Osteoblast (primary cell): ENCODE results near the gene SRCAP. TPM values are rescaled to one million over a fixed set of nuclear protein-coding genes. Genes with fewer than 3 reads are reported as not detected.
A peak's percentile ranks its signal among the peaks of the same experiment; 100 is the strongest.
"Not testable (repeated sequence)": the region's sequence is repeated elsewhere in the genome, so short reads cannot be mapped to it uniquely, and the experiment has no call there.

Experiments used
- DNase-seq: peaks from one replicate; pipeline ENCODE4 v3.0.0; 2011; ENCODE audit warnings: low spot score, mixed read lengths; ENCODE audit not compliant: insufficient read length; ENCODE audit errors: missing footprints
- H2AFZ ChIP-seq: 2 replicates; pipeline ENCODE4 v1.6.0; 2011; ENCODE audit warnings: mild to moderate bottlenecking, low read length
- H3K27ac ChIP-seq: 2 replicates; pipeline ENCODE4 v1.5.1; 2011; ENCODE audit warnings: mild to moderate bottlenecking, low read depth, low read length, moderate library complexity
- H3K27me3 ChIP-seq: 2 replicates; pipeline ENCODE4 v1.6.0; 2012; ENCODE audit warnings: mild to moderate bottlenecking, control low read depth, inconsistent platforms, low read length, moderate library complexity; ENCODE audit not compliant: insufficient read depth
- H3K36me3 ChIP-seq: 2 replicates; pipeline ENCODE4 v1.5.1; 2011; ENCODE audit warnings: mild to moderate bottlenecking, low read length, control low read depth, moderate library complexity; ENCODE audit not compliant: insufficient read depth
- H3K4me1 ChIP-seq: 2 replicates; pipeline ENCODE4 v1.5.1; 2011; ENCODE audit warnings: mild to moderate bottlenecking, low read length, control low read depth, moderate library complexity; ENCODE audit not compliant: insufficient read depth
- H3K4me2 ChIP-seq: 2 replicates; pipeline ENCODE4 v1.6.0; 2011; ENCODE audit warnings: mild to moderate bottlenecking, low read length; ENCODE audit not compliant: insufficient read depth
- H3K4me3 ChIP-seq: fragments of 200-600 bp; sonication (generic); 3 replicates; pipeline ENCODE4 v1.5.1; 2012; ENCODE audit warnings: mild to moderate bottlenecking, low read length, inconsistent platforms; ENCODE audit not compliant: insufficient read depth
- H3K79me2 ChIP-seq: 2 replicates; pipeline ENCODE4 v1.6.0; 2012; ENCODE audit warnings: mild to moderate bottlenecking, low read length, control low read depth, inconsistent platforms; ENCODE audit not compliant: insufficient read depth
- H3K9me3 ChIP-seq: 2 replicates; pipeline ENCODE4 v1.5.1; 2011; ENCODE audit warnings: low read depth, low read length, control low read depth
- H4K20me1 ChIP-seq: 2 replicates; pipeline ENCODE4 v1.6.0; 2012; ENCODE audit warnings: mild to moderate bottlenecking, low read length, control low read depth; ENCODE audit not compliant: insufficient read depth
- total RNA-seq: library from RNA; depleted of rRNA; stranded (reverse); fragments of >200 nt; gene quantifications from 2 replicates; pipeline ENCODE4 v1.2.3, GENCODE V29; 2012
- TF ChIP-seq, protein P1 (sequence below): IDR thresholded peaks from 2 replicates; pipeline ENCODE4 v1.5.1; 2011; ENCODE audit warnings: mild to moderate bottlenecking, low read depth, low read length, moderate library complexity; ENCODE audit errors: extremely low read depth

SRCAP gene
- total RNA-seq, 1 donor = 16.3 TPM

DNA sequence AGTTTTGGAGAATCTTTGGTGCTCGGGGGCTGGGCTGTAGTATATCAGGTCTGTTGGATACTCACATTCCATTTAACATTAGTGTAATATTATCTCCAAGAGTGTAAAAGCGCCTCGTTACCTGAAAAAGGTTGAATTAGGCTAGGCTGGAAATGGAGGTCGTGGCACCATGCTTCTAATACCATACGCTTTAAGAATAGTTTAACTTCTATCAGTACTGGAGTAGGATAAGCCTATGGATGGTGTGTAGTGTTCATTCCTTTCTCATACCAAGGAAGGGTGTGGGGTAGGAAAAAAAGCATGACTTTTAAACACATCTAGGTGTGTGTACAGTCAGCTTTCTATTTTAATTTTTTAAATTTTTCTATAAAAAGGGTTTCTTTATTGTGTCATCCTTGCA lies 2.0 kb downstream of the SRCAP start:
- Histone ChIP-seq H3K36me3 (peaks cover 40% of the 10 kb centered on the region), H3K27me3 (no peaks in the 10 kb centered on the region), H3K9me3 (no peaks in the 10 kb centered on the region), H3K27ac (peak overlapping the region; percentile 12), H3K4me1 (peaks cover 16% of the 10 kb centered on the region), H3K4me2 (no peak overlapping the region), H4K20me1 (peaks cover 22% of the 10 kb centered on the region), H2AFZ (no peak overlapping the region), H3K79me2 (peaks cover 48% of the 10 kb centered on the region), H3K4me3 (no peak overlapping the region)
- no peak for DNase-seq
- TF ChIP-seq, protein P1, sequence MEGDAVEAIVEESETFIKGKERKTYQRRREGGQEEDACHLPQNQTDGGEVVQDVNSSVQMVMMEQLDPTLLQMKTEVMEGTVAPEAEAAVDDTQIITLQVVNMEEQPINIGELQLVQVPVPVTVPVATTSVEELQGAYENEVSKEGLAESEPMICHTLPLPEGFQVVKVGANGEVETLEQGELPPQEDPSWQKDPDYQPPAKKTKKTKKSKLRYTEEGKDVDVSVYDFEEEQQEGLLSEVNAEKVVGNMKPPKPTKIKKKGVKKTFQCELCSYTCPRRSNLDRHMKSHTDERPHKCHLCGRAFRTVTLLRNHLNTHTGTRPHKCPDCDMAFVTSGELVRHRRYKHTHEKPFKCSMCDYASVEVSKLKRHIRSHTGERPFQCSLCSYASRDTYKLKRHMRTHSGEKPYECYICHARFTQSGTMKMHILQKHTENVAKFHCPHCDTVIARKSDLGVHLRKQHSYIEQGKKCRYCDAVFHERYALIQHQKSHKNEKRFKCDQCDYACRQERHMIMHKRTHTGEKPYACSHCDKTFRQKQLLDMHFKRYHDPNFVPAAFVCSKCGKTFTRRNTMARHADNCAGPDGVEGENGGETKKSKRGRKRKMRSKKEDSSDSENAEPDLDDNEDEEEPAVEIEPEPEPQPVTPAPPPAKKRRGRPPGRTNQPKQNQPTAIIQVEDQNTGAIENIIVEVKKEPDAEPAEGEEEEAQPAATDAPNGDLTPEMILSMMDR = no peak

DNA sequence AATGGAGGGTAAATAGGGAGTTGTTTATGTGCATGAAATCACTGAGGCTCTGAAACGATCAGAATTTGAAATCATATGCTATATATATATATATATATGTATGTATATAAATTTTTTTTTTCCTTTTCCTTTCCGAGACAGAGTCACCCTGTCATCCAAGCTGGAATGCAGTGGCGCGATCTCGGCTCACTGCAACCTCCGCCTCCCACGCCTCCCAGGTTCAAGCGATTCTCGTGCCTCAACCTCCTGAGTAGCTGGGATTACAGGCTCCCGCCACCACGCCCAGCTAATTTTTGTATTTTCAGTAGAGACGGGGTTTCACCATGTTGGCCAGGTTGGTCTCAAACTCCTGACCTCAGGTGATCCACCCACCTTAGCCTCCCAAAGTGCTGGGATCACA lies 4.1 kb downstream of the SRCAP start:
- Histone ChIP-seq H3K79me2 (peaks cover 48% of the 10 kb centered on the region), H4K20me1 (peaks cover 27% of the 10 kb centered on the region), H3K36me3 (peaks cover 61% of the 10 kb centered on the region)
- not testable (repeated sequence) for H2AFZ ChIP-seq, H3K4me2 ChIP-seq, H3K4me3 ChIP-seq, H3K4me1 ChIP-seq, DNase-seq, H3K27ac ChIP-seq, H3K27me3 ChIP-seq, H3K9me3 ChIP-seq

DNA sequence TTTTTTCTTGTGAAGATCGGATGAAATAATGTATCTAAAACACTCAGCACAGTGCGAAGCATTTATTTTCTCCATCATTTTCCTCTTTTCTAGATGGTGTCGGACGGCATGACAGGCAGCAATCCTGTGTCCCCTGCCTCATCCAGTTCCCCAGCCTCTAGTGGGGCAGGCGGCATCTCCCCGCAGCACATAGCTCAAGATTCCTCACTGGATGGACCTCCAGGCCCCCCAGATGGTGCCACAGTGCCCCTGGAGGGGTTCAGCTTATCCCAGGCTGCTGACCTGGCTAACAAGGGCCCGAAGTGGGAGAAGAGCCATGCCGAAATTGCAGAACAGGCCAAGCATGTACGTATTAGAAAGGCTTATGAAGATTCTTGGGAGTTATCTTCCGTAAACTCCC lies 5.0 kb downstream of the SRCAP start:
- H3K4me2 ChIP-seq = no peak overlapping the region
- H3K36me3 ChIP-seq = peaks cover 69% of the 10 kb centered on the region
- DNase-seq = no peak
- peaks cover 27% of the 10 kb centered on the region for H4K20me1 ChIP-seq
- no peak overlapping the region for H3K4me3 ChIP-seq
- no peaks in the 10 kb centered on the region for H3K9me3 ChIP-seq
- peaks cover 10% of the 10 kb centered on the region for H3K4me1 ChIP-seq
- H3K27ac ChIP-seq = no peak overlapping the region
- no peaks in the 10 kb centered on the region for H3K27me3 ChIP-seq
- peaks cover 43% of the 10 kb centered on the region for H3K79me2 ChIP-seq
- TF ChIP-seq, protein P1 = no peak
- no peak overlapping the region for H2AFZ ChIP-seq

DNA sequence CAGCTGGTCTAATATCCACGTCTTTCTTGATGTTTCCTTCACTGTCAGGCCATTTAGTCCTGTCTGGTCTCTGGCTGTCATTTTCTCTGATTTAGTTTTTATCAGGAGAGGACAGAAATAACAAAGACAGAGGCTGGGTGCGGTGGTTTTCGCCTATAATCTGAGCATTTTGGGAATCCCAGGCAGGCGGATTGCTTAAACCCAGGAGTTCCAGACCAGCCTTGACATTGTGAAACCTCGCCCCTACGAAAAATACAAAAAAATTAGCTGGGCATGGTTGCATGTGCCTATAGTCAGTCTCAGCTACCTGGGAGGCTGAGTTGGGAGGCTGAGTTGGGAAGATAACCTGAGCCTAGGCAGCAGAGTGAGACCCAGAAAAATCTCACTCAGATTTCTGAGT lies 7.1 kb downstream of the SRCAP start:
- H3K27me3 ChIP-seq = no peaks in the 10 kb centered on the region
- TF ChIP-seq, protein P1 = no peak
- H3K4me1 ChIP-seq = no peaks in the 10 kb centered on the region
- H3K4me3 ChIP-seq = no peak overlapping the region
- no peak overlapping the region for H3K27ac ChIP-seq
- no peaks in the 10 kb centered on the region for H3K9me3 ChIP-seq
- peaks cover 28% of the 10 kb centered on the region for H4K20me1 ChIP-seq
- H3K36me3 ChIP-seq = peaks cover 84% of the 10 kb centered on the region
- DNase-seq = no peak
- peaks cover 22% of the 10 kb centered on the region for H3K79me2 ChIP-seq
- no peak overlapping the region for H3K4me2 ChIP-seq
- H2AFZ ChIP-seq = no peak overlapping the region

DNA sequence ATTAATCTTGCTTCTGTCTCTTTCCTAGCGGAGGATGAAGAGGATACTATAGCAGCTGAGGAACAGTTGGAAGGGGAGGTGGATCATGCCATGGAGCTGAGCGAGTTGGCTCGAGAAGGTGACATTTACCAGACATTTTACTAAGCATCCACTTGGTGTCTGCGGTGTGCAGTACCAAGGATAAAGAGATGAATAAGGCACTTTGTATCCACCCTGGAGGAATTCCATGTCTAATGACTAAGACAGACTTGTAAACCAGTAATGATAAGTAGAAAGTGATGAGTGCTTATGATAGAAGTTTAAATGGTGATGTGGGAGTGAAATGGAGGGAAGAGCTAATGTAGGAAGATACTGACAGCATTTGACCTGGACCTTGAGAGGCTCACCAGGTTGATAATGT lies 12.0 kb downstream of the SRCAP start:
- Histone ChIP-seq H3K4me1 (peaks cover 10% of the 10 kb centered on the region), H4K20me1 (peaks cover 42% of the 10 kb centered on the region), H3K27me3 (no peaks in the 10 kb centered on the region), H3K4me2 (no peak overlapping the region), H3K4me3 (no peak overlapping the region), H2AFZ (no peak overlapping the region), H3K9me3 (no peaks in the 10 kb centered on the region), H3K27ac (no peak overlapping the region), H3K36me3 (peaks cover 93% of the 10 kb centered on the region), H3K79me2 (peaks cover 4% of the 10 kb centered on the region)
- TF ChIP-seq, protein P1 = no peak
- DNase-seq = no peak
